ENCODE data around the gene TMEM95. TPM values are rescaled to one million over a fixed set of nuclear protein-coding genes. Genes with fewer than 3 reads are reported as not detected.
A peak's percentile ranks its signal among the peaks of the same experiment; 100 is the strongest.

The TMEM95 gene
- total RNA-seq, 1 experiment from 2014 or later, result not detected

- peak; percentile 95 for DNase-seq
- BruUV-seq (replicated peaks), result TSS peak; percentile 93
- no peaks in the 10 kb centered on the region for H3K36me3 ChIP-seq (ENCODE audit: low read depth, low read length)
Observed at GRCh38 chr17:7329374-7329996, 25.5 kb upstream of the TMEM95 start.

DNA sequence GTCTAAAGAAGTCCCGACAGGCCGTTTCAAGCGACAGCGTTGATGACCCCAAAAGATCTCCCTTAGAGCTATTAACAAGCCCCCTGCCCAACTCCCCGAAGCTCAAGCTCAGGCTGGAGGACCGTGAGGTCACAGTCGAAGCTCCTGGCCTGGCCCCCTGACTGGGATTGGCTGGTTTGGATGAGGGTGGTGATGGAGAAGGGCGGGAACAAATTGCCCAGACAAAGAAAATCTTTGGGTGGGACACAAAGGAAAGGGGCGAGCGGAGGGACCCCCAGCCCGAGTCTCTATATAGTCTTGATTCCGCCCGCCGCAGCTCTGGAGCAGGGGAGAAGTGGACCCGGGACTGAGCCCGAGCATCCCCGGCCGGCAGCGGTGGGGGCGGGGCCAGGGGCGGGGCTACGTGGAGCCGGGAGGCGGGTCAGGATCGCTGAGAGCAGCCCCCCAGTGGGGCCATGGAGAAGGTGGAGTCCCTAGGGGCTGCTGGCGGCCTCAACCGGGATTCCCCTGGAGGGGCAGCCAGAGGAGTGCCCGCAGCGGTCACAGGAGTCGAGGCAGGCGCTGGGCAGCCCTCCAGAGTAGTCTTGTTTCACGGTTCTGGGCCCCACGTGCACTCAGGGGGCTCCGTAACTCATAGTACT lies 24.8 kb upstream of the TMEM95 start:
- Histone ChIP-seq H3K4me2 (ENCODE audit: low read length) (peak overlapping the region; percentile 99), H3K27me3 (ENCODE audit: low read length) (no peaks in the 10 kb centered on the region), H3K36me3 (ENCODE audit: low read depth, low read length) (no peaks in the 10 kb centered on the region), H3F3A (ENCODE audit: low read length, unreplicated experiment) (no peaks in the 10 kb centered on the region), H4K20me1 (ENCODE audit: low read length) (no peaks in the 10 kb centered on the region), H3K4me1 (ENCODE audit: insufficient read depth, low read length) (0 out of 2 replicates have a peak, but pooled peaks cover 6% of the 10 kb centered on the region), H2AFZ (ENCODE audit: low read length) (peak overlapping the region; percentile 95), H3K27ac (ENCODE audit: low read length) (peak overlapping the region; percentile 77), H3K9me2 (replicated peaks; ENCODE audit: low read length) (no peaks in the 10 kb centered on the region), H3K9ac (ENCODE audit: low read length) (peak overlapping the region; percentile 88), H3K9me3 (ENCODE audit: low read length) (no peaks in the 10 kb centered on the region), H3K79me2 (ENCODE audit: low read length) (peaks cover 16% of the 10 kb centered on the region), H3K4me3 (ENCODE audit: low read length) (peak overlapping the region; percentile 96)
- ATAC-seq (peak; percentile 83), DNase-seq (peak; percentile 60)
- ChIA-PET POLR2A (ENCODE audit: unreplicated experiment) (interaction anchor here (0.6 kb wide), 1 partner anchor 102 kb away, joined by 3 read pairs; no protein-coding TSS in a partner anchor), CTCF (interaction anchor here (0.6 kb wide), 1 partner anchor 17 kb away, joined by 3 read pairs; no protein-coding TSS in a partner anchor)
- TF ChIP-seq EZH2phosphoT487 (IDR thresholded peaks at IDR 0.05; ENCODE audit: borderline replicate concordance, low read length), result no peak
- TF ChIP-seq EZH2 (IDR thresholded peaks at IDR 0.05; ENCODE audit: low read length, unreplicated experiment), result no peak
- no peak for TF ChIP-seq CTCF (conservative IDR thresholded peaks at IDR 0.05; ENCODE audit: low read depth, low read length)
- BruUV-seq (replicated peaks), result no TSS peak
- intact Hi-C loops (cut with micrococcal nuclease), result loop anchor here (2.0 kb wide), 1 partner anchor 21 kb away; no protein-coding TSS in a partner anchor

More at GRCh38 chr17:7329374-7329996, 25.5 kb upstream of the TMEM95 start:
- intact Hi-C loops (cut with micrococcal nuclease), result loop anchor here (2.0 kb wide), 1 partner anchor 21 kb away; no protein-coding TSS in a partner anchor
- peaks cover 16% of the 10 kb centered on the region for H3K79me2 ChIP-seq (ENCODE audit: low read length)
- CTCF ChIA-PET, result interaction anchor here (0.6 kb wide), 2 partner anchors 16 to 48 kb away, joined by 3 to 4 read pairs; no protein-coding TSS in a partner anchor
- peak; percentile 71 for ATAC-seq
- TF ChIP-seq CTCF (conservative IDR thresholded peaks at IDR 0.05; ENCODE audit: low read depth, low read length) (no peak), EZH2phosphoT487 (IDR thresholded peaks at IDR 0.05; ENCODE audit: borderline replicate concordance, low read length) (no peak), EZH2 (IDR thresholded peaks at IDR 0.05; ENCODE audit: low read length, unreplicated experiment) (no peak)
- H3K27me3 ChIP-seq (ENCODE audit: low read length), result no peaks in the 10 kb centered on the region
- peak overlapping the region; percentile 77 for H3K27ac ChIP-seq (ENCODE audit: low read length)
- H3K9me3 ChIP-seq (ENCODE audit: low read length), result no peaks in the 10 kb centered on the region
- no peaks in the 10 kb centered on the region for H3K9me2 ChIP-seq (replicated peaks; ENCODE audit: low read length)
- H4K20me1 ChIP-seq (ENCODE audit: low read length), result no peaks in the 10 kb centered on the region
- POLR2A ChIA-PET (ENCODE audit: unreplicated experiment), result interaction anchor here (0.6 kb wide), 1 partner anchor 103 kb away, joined by 3 read pairs; no protein-coding TSS in a partner anchor
- peak overlapping the region; percentile 88 for H3K9ac ChIP-seq (ENCODE audit: low read length)
- 0 out of 2 replicates have a peak, but pooled peaks cover 6% of the 10 kb centered on the region for H3K4me1 ChIP-seq (ENCODE audit: insufficient read depth, low read length)
- H3K4me2 ChIP-seq (ENCODE audit: low read length), result peak overlapping the region; percentile 99
- H2AFZ ChIP-seq (ENCODE audit: low read length), result peak overlapping the region; percentile 95
- H3F3A ChIP-seq (ENCODE audit: low read length, unreplicated experiment), result no peaks in the 10 kb centered on the region
- H3K4me3 ChIP-seq (ENCODE audit: low read length), result peak overlapping the region; percentile 96
